Endothelial cell of umbilical vein (primary cell): Measurements from ENCODE around the gene PITX2. TPM values are rescaled to one million over a fixed set of nuclear protein-coding genes. Genes with fewer than 3 reads are reported as not detected.

Experiments
- BruUV-seq: library from RNA; stranded (reverse); fragments of 400-500 nt; replicated peaks from 2 replicates; lab custom pipeline; 2021; lab: Mats Ljungman, UMichigan
- CTCF ChIA-PET: fragments of 300-600, 350-600 bp; sonication (Branson Sonifier 250); formaldehyde crosslinking; loops from one replicate; lab custom pipeline; 2021; ENCODE audit warnings: antibody characterized with exemption, inconsistent platforms; lab: Charles Lee
- POLR2A ChIA-PET: fragments of 300-600, 350-600 bp; sonication (Branson Sonifier 250); formaldehyde crosslinking; loops from one replicate; lab custom pipeline; 2021; ENCODE audit warnings: antibody characterized with exemption, inconsistent platforms; lab: Charles Lee
- DNase-seq: peaks from one replicate; pipeline ENCODE4 v3.0.0-alpha.2; 2011; ENCODE audit warnings: low read depth, low spot score
- FAIRE-seq: peaks from 2 replicates; lab custom pipeline; 2011; peaks lifted over from hg19 to GRCh38; lab: Jason Lieb, UNC
- H2AFZ ChIP-seq: 2 replicates; pipeline ENCODE4 v1.6.0; 2012; ENCODE audit warnings: low read depth, low read length, control low read depth, inconsistent platforms
- H3K27ac ChIP-seq: 2 replicates; pipeline ENCODE4 v1.5.1; 2011; ENCODE audit warnings: low read depth, mild to moderate bottlenecking, control low read depth, low read length, moderate library complexity; ENCODE audit not compliant: insufficient read depth
- H3K27me3 ChIP-seq, 2 experiments: 2 replicates each; pipeline versions ENCODE4 v1.6.0 to v1.6.1; 2011; ENCODE audit warnings: low read length in 2 of 2, mixed read lengths in 1 of 2; ENCODE audit not compliant: control insufficient read depth in 2 of 2, insufficient read depth in 2 of 2
- H3K36me3 ChIP-seq, 2 experiments: 2 replicates in 1 of 2; 3 replicates in 1 of 2; pipeline ENCODE4 v1.5.1; 2011; ENCODE audit warnings: low read length in 2 of 2, mild to moderate bottlenecking in 1 of 2, moderate library complexity in 1 of 2; ENCODE audit not compliant: control insufficient read depth in 2 of 2, insufficient read depth in 2 of 2; ENCODE audit errors: extremely low read depth in 1 of 2
- H3K4me1 ChIP-seq: 3 replicates; pipeline ENCODE4 v1.5.1; 2011; ENCODE audit warnings: mild to moderate bottlenecking, low read length; ENCODE audit not compliant: control insufficient read depth, insufficient read depth; ENCODE audit errors: extremely low read depth
- H3K4me2 ChIP-seq: 2 replicates; pipeline ENCODE4 v1.6.1; 2011; ENCODE audit warnings: low read length, control low read depth, mixed read lengths; ENCODE audit not compliant: insufficient read depth
- H3K4me3 ChIP-seq, 3 experiments: fragments of 200-600 bp in 1 of 3; sonication (generic), shearing (Covaris generic) in 1 of 3; replicated peaks in 1 of 3; 2 replicates each; pipeline ENCODE4 v1.5.1; 2011 to 2016; ENCODE audit warnings: control low read depth in 3 of 3, low read length in 3 of 3, mild to moderate bottlenecking in 2 of 3, inconsistent platforms in 1 of 3, low read depth in 1 of 3, moderate library complexity in 1 of 3; ENCODE audit not compliant: insufficient read depth in 1 of 3
- H3K79me2 ChIP-seq: 2 replicates; pipeline ENCODE4 v1.6.0; 2012; ENCODE audit warnings: low read length, inconsistent platforms; ENCODE audit not compliant: control insufficient read depth, insufficient read depth
- H3K9ac ChIP-seq: replicated peaks from 2 replicates; pipeline ENCODE3; 2011; ENCODE audit warnings: low read length, control low read depth; ENCODE audit not compliant: insufficient read depth; ENCODE audit errors: extremely low read depth
- H3K9me1 ChIP-seq: replicated peaks from 3 replicates; pipeline ENCODE4 v1.6.0; 2011; ENCODE audit warnings: mild to moderate bottlenecking, low read length; ENCODE audit not compliant: control insufficient read depth, insufficient read depth; ENCODE audit errors: extremely low read depth
- H3K9me3 ChIP-seq: replicated peaks from 2 replicates; pipeline ENCODE4 v1.5.1; 2012; ENCODE audit warnings: low read length, inconsistent platforms; ENCODE audit not compliant: control insufficient read depth, insufficient read depth
- H4K20me1 ChIP-seq: replicated peaks from 2 replicates; pipeline ENCODE3; 2011; ENCODE audit warnings: mild to moderate bottlenecking, low read length; ENCODE audit not compliant: control insufficient read depth, insufficient read depth; ENCODE audit errors: extremely low read depth
- EZH2 ChIP-seq: IDR thresholded peaks from 2 replicates; pipeline ENCODE4 v1.6.1; 2012; ENCODE audit warnings: borderline replicate concordance, low read depth, mild to moderate bottlenecking, moderate library complexity, low read length, inconsistent platforms; ENCODE audit not compliant: severe bottlenecking
- GATA2 ChIP-seq: IDR thresholded peaks from 2 replicates; pipeline ENCODE4 v1.7.0; 2011; ENCODE audit warnings: low read depth, mild to moderate bottlenecking, moderate library complexity, mixed read lengths, low read length; ENCODE audit not compliant: insufficient read length, insufficient read depth
- JUN ChIP-seq: IDR thresholded peaks from 2 replicates; pipeline ENCODE4 v1.6.1; 2011; ENCODE audit warnings: borderline replicate concordance, low read depth; ENCODE audit not compliant: insufficient read length, insufficient read depth
- dilution Hi-C: fragments of 300-500 bp; cut with MboI; formaldehyde crosslinking; loops from one replicate; pipeline ENCODE4 v1.15.0; 2019; ENCODE audit warnings: low sequenced_read_pairs; ENCODE audit not compliant: extremely low pct_ligation_motif_present
- intact Hi-C: fragments of 100-400 bp; cut with micrococcal nuclease; formaldehyde crosslinking; loops from one replicate; pipeline ENCODE4 v1.10.0; 2022
- polyA plus RNA-seq, 4 experiments: library from polyadenylated mRNA; depleted of rRNA in 3 of 4; stranded (reverse) in 3 of 4; unstranded in 1 of 4; fragments of >200 nt; gene quantifications; 2 replicates each; pipeline versions ENCODE4 v1.2.1 to v1.2.3, GENCODE V29; 2011 to 2012; ENCODE audit warnings: missing spikeins in 1 of 4
- total RNA-seq: library from RNA; stranded (reverse); gene quantifications from 2 replicates; pipeline ENCODE4 v1.2.3, GENCODE V29; 2021

PITX2 gene
- total and polyA plus RNA-seq, 2 donors (not counting 3 experiments of a cell fraction or from before 2014, with no cell fraction given) = 0.04 to 0.31 TPM

DNA sequence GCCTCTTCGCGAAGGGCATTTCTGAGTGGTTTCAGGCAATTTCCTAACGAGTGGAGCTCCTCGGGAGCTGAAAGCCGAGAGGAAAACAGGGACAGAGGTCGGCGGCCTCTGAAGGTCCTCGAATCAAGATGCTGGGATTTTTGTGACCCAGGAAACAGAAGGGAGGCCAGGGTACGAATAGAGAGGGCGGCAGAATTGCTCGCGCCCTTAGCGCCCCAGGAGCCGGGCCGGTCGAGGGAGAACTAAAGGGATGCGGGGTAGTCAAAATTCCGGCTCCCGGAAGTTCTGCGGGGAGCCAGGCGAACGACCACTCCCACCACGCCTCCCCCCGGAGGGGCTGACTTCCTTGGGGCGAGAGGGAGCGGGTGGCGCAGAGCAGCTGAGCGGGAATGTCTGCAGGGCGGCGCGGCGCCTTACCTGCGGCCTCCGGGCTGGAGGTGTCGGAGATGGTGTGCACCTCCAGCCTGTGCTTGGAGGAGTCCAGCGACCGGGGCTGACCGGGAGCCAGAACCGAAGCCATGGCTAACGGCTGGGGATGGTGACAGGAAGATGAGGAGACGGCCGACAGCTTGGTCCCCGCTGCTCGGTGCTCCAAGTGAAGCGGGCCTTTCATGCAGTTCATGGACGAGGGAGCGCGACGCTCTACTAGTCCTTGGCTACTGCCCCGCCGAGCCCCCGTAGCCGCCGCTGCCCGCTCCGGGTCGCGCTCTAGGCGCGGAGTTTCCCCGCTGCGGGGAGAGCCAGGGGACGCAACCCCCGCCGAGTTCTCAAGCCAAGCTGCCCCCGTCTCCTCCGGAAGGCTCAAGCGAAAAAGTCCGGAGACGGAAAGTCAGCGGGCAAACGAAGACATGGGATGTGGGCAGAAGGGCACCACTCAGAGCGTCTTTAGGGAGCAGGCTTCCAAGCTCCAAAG is 782 bp downstream of the PITX2 start:
- no peaks in the 10 kb centered on the region for H3K79me2 ChIP-seq
- no peak for TF ChIP-seq JUN
- TF ChIP-seq EZH2 = peak; percentile 89
- BruUV-seq = no TSS peak
- H3K4me1 ChIP-seq = peaks cover 8% of the 10 kb centered on the region
- peak overlapping the region; percentile 45 for H3K4me2 ChIP-seq
- peaks cover 90 to 100% of the 10 kb centered on the region in 2 experiments for H3K27me3 ChIP-seq
- intact Hi-C loops = loop anchor here (2.0 to 5.0 kb wide), 2 partner anchors 87 to 1895 kb away; partner anchors contain the start of gene NEUROG2
- peak overlapping the region; percentile 69 for H2AFZ ChIP-seq
- no peak overlapping the region for H3K27ac ChIP-seq
- dilution Hi-C loops = no loop called here
- FAIRE-seq (no peak), DNase-seq (no peak)
- CTCF ChIA-PET = interaction anchor here (0.9 to 1.2 kb wide), 6 partner anchors 8 to 1009 kb away, joined by 3 to 6 read pairs (median 4); no protein-coding TSS in a partner anchor
- peak overlapping the region in 2 of 3 experiments; percentile 33 to 50 for H3K4me3 ChIP-seq
- H3K9ac ChIP-seq = no peak overlapping the region
- POLR2A ChIA-PET = interaction anchor here (0.6 kb wide), 1 partner anchor 307 kb away, joined by 3 read pairs; no protein-coding TSS in a partner anchor
- no peaks in the 10 kb centered on the region for H3K36me3 ChIP-seq
- no peaks in the 10 kb centered on the region for H3K9me3 ChIP-seq
- no peaks in the 10 kb centered on the region for H3K9me1 ChIP-seq
- peaks cover 3% of the 10 kb centered on the region for H4K20me1 ChIP-seq

DNA sequence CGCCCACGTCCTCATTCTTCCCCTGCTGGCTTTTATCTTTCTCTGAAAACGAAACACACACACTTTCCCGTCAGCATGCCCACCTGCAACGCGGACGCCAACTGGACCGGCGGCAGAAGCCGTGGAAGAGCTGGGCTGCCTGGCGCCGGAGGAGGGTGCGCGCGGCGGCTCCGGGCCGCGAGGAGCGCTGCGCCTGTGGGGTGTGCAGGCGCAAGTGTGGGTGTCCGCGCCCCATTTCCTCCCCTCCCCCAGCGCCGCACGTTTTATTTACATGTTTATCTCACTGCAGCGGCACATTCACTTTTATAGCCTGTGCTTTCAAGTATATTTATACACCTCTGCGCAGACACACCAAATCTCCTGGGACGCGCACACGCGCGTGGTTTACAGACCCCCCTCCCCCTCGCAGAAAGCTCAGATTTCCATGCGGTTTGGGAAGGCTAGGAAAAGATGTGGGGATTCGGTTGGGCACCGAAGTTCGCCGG is 1.5 kb downstream of the PITX2 start:
- no peaks in the 10 kb centered on the region for H3K9me3 ChIP-seq
- intact Hi-C loops (loop anchor here (5.0 kb wide), 1 partner anchor 1896 kb away; the partner anchor contains the start of gene NEUROG2), dilution Hi-C loops (no loop called here)
- ChIA-PET CTCF (interaction anchor here (0.8 to 1.2 kb wide), 5 partner anchors 9 to 1010 kb away, joined by 3 to 6 read pairs (median 3); no protein-coding TSS in a partner anchor), POLR2A (no interaction called here)
- H2AFZ ChIP-seq = no peak overlapping the region
- peaks cover 89 to 100% of the 10 kb centered on the region in 2 experiments for H3K27me3 ChIP-seq
- no peak overlapping the region for H3K27ac ChIP-seq
- H3K9me1 ChIP-seq = no peaks in the 10 kb centered on the region
- TF ChIP-seq EZH2 (peak; percentile 92), GATA2 (no peak)
- FAIRE-seq (no peak), DNase-seq (no peak)
- peaks cover 8% of the 10 kb centered on the region for H3K4me1 ChIP-seq
- H4K20me1 ChIP-seq = peaks cover 3% of the 10 kb centered on the region
- BruUV-seq = no TSS peak
- H3K4me2 ChIP-seq = peak overlapping the region; percentile 36
- no peaks in the 10 kb centered on the region for H3K79me2 ChIP-seq
- H3K36me3 ChIP-seq = no peaks in the 10 kb centered on the region
- no peak overlapping the region for H3K9ac ChIP-seq
- no peak overlapping the region for H3K4me3 ChIP-seq
